HCT116 (cell line): ENCODE data around the gene LINS1. TPM values are rescaled to one million over a fixed set of nuclear protein-coding genes. Genes with fewer than 3 reads are reported as not detected.

Source experiments
- ATAC-seq: fragments of 200-7000 bp; cut with Tn5 transposase; 2 replicates; pipeline ENCODE4 v1.9.1; 2020; ENCODE audit warnings: mild to moderate bottlenecking, moderate library complexity
- BruUV-seq: library from RNA; stranded (reverse); fragments of 400-500 nt; replicated peaks from 2 replicates; lab custom pipeline; 2021; lab: Mats Ljungman, UMichigan
- CTCF ChIA-PET: fragments of 300-600 bp; sonication (Branson Sonifier 250); formaldehyde crosslinking; loops from one replicate; lab custom pipeline; 2021; ENCODE audit warnings: antibody characterized with exemption; lab: Charles Lee
- POLR2A ChIA-PET: fragments of 300-600, 350-600 bp; sonication (Branson Sonifier 250); formaldehyde crosslinking; loops from one replicate; lab custom pipeline; 2021; ENCODE audit warnings: antibody characterized with exemption; lab: Charles Lee
- RAD21 ChIA-PET, 2 experiments: fragments of 300-600 bp; sonication (Branson Sonifier 250); formaldehyde crosslinking; loops; one replicate each; lab custom pipeline; 2023; ENCODE audit warnings: low total read pairs in 2 of 2; ENCODE audit not compliant: uncharacterized antibody in 2 of 2, unreplicated experiment in 2 of 2, low non-redundant PET in 1 of 2; lab: Charles Lee
- DNase-seq: peaks from one replicate; pipeline ENCODE4 v3.0.0-alpha.2; 2010; ENCODE audit warnings: low read depth, low spot score
- H2AFZ ChIP-seq: fragments of 200-600 bp; shearing (Covaris generic), sonication (generic); 2 replicates; pipeline ENCODE4 v1.6.1; 2017; ENCODE audit warnings: low read depth, mixed run types, mixed read lengths, antibody characterized with exemption, low read length; ENCODE audit not compliant: poor library complexity, severe bottlenecking
- H3K27ac ChIP-seq: 2 replicates; pipeline ENCODE4 v1.5.1; 2012; ENCODE audit warnings: low read depth, low read length
- H3K27me3 ChIP-seq: fragments of 200-600 bp; sonication (generic); 2 replicates; pipeline ENCODE4 v1.6.1; 2016; ENCODE audit warnings: mixed run types, low read length, mixed read lengths; ENCODE audit not compliant: insufficient read depth
- H3K36me3 ChIP-seq, 2 experiments: fragments of 200-500 bp in 1 of 2; fragments of 200-600 bp in 1 of 2; sonication (Bioruptor generic) in 1 of 2; sonication (generic) in 1 of 2; 2 replicates each; pipeline versions ENCODE4 v1.5.1 to v1.6.1; 2014 to 2016; ENCODE audit warnings: low read length in 2 of 2, inconsistent platforms in 1 of 2, mixed read lengths in 1 of 2, mixed run types in 1 of 2; ENCODE audit not compliant: insufficient read depth in 2 of 2, control insufficient read depth in 1 of 2
- H3K4me1 ChIP-seq, 2 experiments: fragments of 200-600 bp in 1 of 2; sonication (generic) in 1 of 2; 2 replicates each; pipeline versions ENCODE4 v1.5.1 to v1.6.1; 2012 to 2017; ENCODE audit warnings: low read length in 2 of 2, inconsistent platforms in 1 of 2, mild to moderate bottlenecking in 1 of 2, mixed read lengths in 1 of 2, mixed run types in 1 of 2, moderate library complexity in 1 of 2; ENCODE audit not compliant: insufficient read depth in 2 of 2, control insufficient read depth in 1 of 2
- H3K4me2 ChIP-seq: fragments of 200-600 bp; sonication (generic); 2 replicates; pipeline ENCODE4 v1.6.1; 2017; ENCODE audit warnings: mixed run types, low read length, mixed read lengths
- H3K4me3 ChIP-seq, 2 experiments: fragments of 200-600 bp in 1 of 2; sonication (generic) in 1 of 2; replicated peaks in 1 of 2; 2 replicates each; pipeline ENCODE4 v1.5.1; 2011 to 2016; ENCODE audit warnings: low read length in 2 of 2, control low read depth in 1 of 2, low read depth in 1 of 2, mild to moderate bottlenecking in 1 of 2, mixed read lengths in 1 of 2, mixed run types in 1 of 2
- H3K79me2 ChIP-seq: fragments of 200-600 bp; sonication (generic); 2 replicates; pipeline ENCODE4 v1.6.1; 2017; ENCODE audit warnings: mild to moderate bottlenecking, mixed run types, low read length, moderate library complexity, mixed read lengths; ENCODE audit not compliant: insufficient read depth
- H3K9ac ChIP-seq: fragments of 200-600 bp; sonication (generic); 2 replicates; pipeline ENCODE4 v1.6.1; 2016; ENCODE audit warnings: low read length, mixed read lengths
- H3K9me2 ChIP-seq: fragments of 200-600 bp; sonication (generic), shearing (Covaris generic); 2 replicates; pipeline ENCODE4 v1.6.1; 2017; ENCODE audit warnings: mixed run types, mild to moderate bottlenecking, moderate library complexity; ENCODE audit not compliant: insufficient read depth
- H3K9me3 ChIP-seq, 2 experiments: fragments of 200-500 bp in 1 of 2; fragments of 200-600 bp in 1 of 2; sonication (Bioruptor generic) in 1 of 2; sonication (generic) in 1 of 2; 2 replicates each; pipeline ENCODE4 v1.6.1; 2014 to 2017; ENCODE audit warnings: low read length in 2 of 2, mixed read lengths in 2 of 2, inconsistent platforms in 1 of 2, low read depth in 1 of 2, mild to moderate bottlenecking in 1 of 2, mixed run types in 1 of 2, moderate library complexity in 1 of 2; ENCODE audit not compliant: control insufficient read depth in 1 of 2, insufficient read depth in 1 of 2
- H4K20me1 ChIP-seq: fragments of 200-600 bp; sonication (generic), shearing (Covaris generic); 2 replicates; pipeline ENCODE4 v1.6.1; 2017; ENCODE audit warnings: mixed run types, mild to moderate bottlenecking, moderate library complexity; ENCODE audit not compliant: insufficient read depth
- ATF3 ChIP-seq: IDR thresholded peaks from 2 replicates; pipeline ENCODE4 v1.6.1; 2012
- EGR1 ChIP-seq: IDR thresholded peaks from 2 replicates; pipeline ENCODE4 v1.6.1; 2012; ENCODE audit warnings: low read depth
- FOSL1 ChIP-seq: IDR thresholded peaks from 2 replicates; pipeline ENCODE4 v1.6.1; 2012; ENCODE audit warnings: low read depth
- MAX ChIP-seq: IDR thresholded peaks from 2 replicates; pipeline ENCODE4 v1.6.1; 2012
- POLR2A ChIP-seq: IDR thresholded peaks from 2 replicates; pipeline ENCODE4 v1.7.0; 2011; ENCODE audit warnings: borderline replicate concordance; ENCODE audit not compliant: insufficient read depth, insufficient read length; ENCODE audit errors: extremely low read depth
- POLR2AphosphoS5 ChIP-seq: IDR thresholded peaks from 2 replicates; pipeline ENCODE4 v1.6.1; 2011; ENCODE audit warnings: mild to moderate bottlenecking, low read depth, low read length, moderate library complexity
- RAD21 ChIP-seq: IDR thresholded peaks from 2 replicates; pipeline ENCODE4 v1.6.1; 2012; ENCODE audit warnings: low read depth, mild to moderate bottlenecking
- REST ChIP-seq: IDR thresholded peaks from 2 replicates; pipeline ENCODE4 v1.6.1; 2012; ENCODE audit warnings: low read depth
- SRF ChIP-seq: IDR thresholded peaks from 2 replicates; pipeline ENCODE4 v1.6.1; 2012; ENCODE audit warnings: low read depth
- TCF7L2 ChIP-seq: IDR thresholded peaks from 2 replicates; pipeline ENCODE4 v1.7.0; 2011; ENCODE audit warnings: borderline replicate concordance, inconsistent platforms; ENCODE audit not compliant: insufficient read depth, insufficient read length; ENCODE audit errors: extremely low read depth
- YY1 ChIP-seq: IDR thresholded peaks from 2 replicates; pipeline ENCODE4 v1.6.1; 2011; ENCODE audit warnings: low read length, low read depth, moderate library complexity, mild to moderate bottlenecking; ENCODE audit not compliant: insufficient replicate concordance; ENCODE audit errors: extremely low read depth
- ZBTB33 ChIP-seq: IDR thresholded peaks from 2 replicates; pipeline ENCODE4 v1.6.1; 2011; ENCODE audit warnings: mild to moderate bottlenecking, low read length, moderate library complexity; ENCODE audit not compliant: insufficient replicate concordance; ENCODE audit errors: extremely low read depth
- ZFX ChIP-seq: fragments of 450-650 bp; IDR thresholded peaks from 2 replicates; pipeline ENCODE4 v1.6.1; 2017
- intact Hi-C: fragments of 100-400 bp; cut with micrococcal nuclease; formaldehyde crosslinking; loops from 2 replicates; pipeline ENCODE4 v1.10.0; 2022
- total RNA-seq: library from RNA; stranded (reverse); gene quantifications from one replicate; pipeline ENCODE4 v1.2.1, GENCODE V29; 2021; ENCODE audit not compliant: unreplicated experiment

The LINS1 gene
- total RNA-seq, 1 experiment from 2014 or later, result 14.7 TPM

DNA sequence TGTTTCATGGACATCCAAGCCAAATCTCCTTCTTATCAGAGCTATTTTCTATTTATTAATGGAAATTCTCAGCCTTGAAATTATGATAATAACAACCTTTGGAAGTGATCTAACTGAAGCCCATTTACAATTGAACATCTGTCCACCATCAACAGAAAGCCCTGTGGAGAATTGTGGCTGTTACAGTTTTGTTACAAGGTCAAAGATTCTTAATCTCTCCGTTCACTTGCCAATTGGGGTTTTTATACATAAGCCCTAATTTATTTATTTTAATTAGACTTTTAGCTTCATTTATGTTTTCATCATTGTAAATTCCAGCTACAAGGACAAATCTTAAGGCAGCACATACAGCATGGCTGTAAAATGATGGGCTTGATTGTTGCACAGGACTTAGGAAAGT, 76.5 kb downstream of the LINS1 start (continued):
- no peak for TF ChIP-seq YY1
- no peak for TF ChIP-seq ATF3
- TF ChIP-seq REST, result no peak
- no peak for TF ChIP-seq RAD21
- no peak for TF ChIP-seq ZFX
- TF ChIP-seq SRF, result no peak
- TF ChIP-seq FOSL1, result no peak

- DNase-seq (no peak), ATAC-seq (no peak)
- Histone ChIP-seq H3K79me2 (no peaks in the 10 kb centered on the region), H4K20me1 (no peaks in the 10 kb centered on the region), H3K4me2 (no peak overlapping the region), H3K9ac (no peak overlapping the region), H3K4me3 (no peak overlapping the region), H2AFZ (no peak overlapping the region), H3K36me3 (no peaks in the 10 kb centered on the region), H3K4me1 (no peaks in the 10 kb centered on the region), H3K27me3 (peaks cover 9% of the 10 kb centered on the region; the same call in 1 of the 2 replicates), H3K27ac (no peak overlapping the region), H3K9me2 (no peaks in the 10 kb centered on the region), H3K9me3 (no peaks in the 10 kb centered on the region)
- no TSS peak for BruUV-seq
- TF ChIP-seq SRF (no peak), FOSL1 (no peak), EGR1 (no peak), TCF7L2 (no peak), POLR2AphosphoS5 (no peak), MAX (no peak), POLR2A (no peak), ZFX (no peak), ZBTB33 (no peak)
- CTCF ChIA-PET, result no interaction called here
- intact Hi-C loops, result no loop called here
- POLR2A ChIA-PET, result interaction anchor here (0.8 kb wide), 1 partner anchor 124 kb away, joined by 3 read pairs; no protein-coding TSS in a partner anchor
- RAD21 ChIA-PET, result no interaction called here
Observed at GRCh38 chr15:100524326-100524725, 77.7 kb downstream of the LINS1 start.
